ENCODE results near the gene SOAT1. TPM values are rescaled to one million over a fixed set of nuclear protein-coding genes. Genes with fewer than 3 reads are reported as not detected.
"Not testable (repeated sequence)": the region's sequence is repeated elsewhere in the genome, so short reads cannot be mapped to it uniquely, and the experiment has no call there.

SOAT1 gene
- total RNA-seq (2014; rRNA removed; shearing (Covaris generic); ENCODE audit: low replicate concordance) = 9.5 and 9.7 TPM in 2 replicates

DNA sequence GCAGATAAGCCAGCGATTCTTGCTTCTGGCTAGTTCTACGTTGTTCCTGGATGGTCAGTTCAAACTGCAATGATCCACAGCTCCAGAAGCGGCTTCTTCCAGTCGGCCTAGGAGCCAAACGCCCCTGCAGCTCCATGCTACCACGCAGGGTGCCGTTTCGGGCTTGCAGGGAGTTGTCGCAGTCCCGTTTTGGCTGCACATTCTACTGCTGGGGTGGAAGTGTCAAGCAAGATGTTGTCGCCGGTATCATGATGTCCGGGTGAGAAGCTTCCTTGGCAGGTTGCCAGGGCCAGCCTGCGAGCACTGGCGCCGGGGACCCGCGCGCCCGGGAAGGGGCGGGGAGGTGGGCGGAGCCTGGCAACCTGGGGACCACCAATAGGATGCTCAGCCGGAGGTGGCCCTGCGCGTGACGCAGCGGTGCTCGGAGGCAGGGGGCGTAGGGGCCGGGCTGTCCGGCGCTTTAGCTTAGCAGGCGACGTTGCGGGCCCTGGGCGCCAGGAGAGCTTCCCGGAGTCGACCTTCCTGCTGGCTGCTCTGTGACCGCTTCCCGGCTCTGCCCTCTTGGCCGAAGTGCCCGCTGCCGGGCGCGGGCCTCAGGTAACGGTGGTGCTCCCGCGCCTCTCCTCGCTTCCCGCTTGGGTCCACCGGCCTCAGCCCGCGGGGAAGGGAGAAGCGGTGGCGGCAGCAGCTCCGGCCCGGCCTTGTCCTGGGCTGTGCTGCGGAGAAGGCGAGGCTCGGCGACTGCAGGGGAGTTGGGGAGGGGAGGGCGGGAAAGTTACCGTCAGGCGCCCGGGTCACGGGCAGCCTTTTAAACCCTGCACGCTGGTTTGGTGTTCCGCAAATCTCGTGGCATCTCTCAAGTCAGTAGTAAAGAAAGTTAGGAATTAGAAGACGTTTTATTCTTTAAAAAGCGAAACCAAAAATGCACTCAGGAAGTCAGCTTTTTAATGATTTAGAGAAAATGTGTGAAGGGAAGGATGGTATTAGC lies at the start of gene SOAT1:
Gene SOAT1, plus strand, starts transcription at position 458 of the 988 bp plus-strand sequence. CDS start 8,888 bp downstream, outside the sequence.
- H3K9me3 ChIP-seq = no peaks in the 10 kb centered on the region
- no peaks in the 10 kb centered on the region for H3K27me3 ChIP-seq

DNA sequence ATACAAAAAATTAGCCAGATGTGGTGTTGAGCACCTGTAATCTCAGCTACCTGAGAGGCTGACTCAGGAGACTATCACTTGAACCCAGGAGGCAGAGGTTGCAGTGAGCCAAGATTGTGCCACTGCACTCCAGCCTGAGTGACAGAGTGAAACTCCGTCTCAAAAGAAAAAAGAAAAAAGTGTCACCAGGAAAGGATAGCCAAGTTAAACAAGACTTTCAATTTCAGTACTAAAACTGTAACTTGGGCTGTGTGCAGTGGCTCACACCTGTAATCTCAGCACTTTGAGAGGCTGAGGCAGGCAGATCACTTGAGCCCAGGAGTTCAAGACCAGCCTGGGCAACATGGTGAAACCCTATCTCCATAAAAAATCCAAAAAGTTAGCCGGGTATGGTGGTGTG lies 48.2 kb upstream of the SOAT1 start:
- H3K36me3 ChIP-seq, H3K27me3 ChIP-seq, H3K9me3 ChIP-seq, DNase-seq, H3K4me3 ChIP-seq: not testable (repeated sequence)

More for the DNA sequence above, at the start of gene SOAT1:
- H3K4me3 ChIP-seq = peak within 1 kb of the TSS; percentile 62
- peaks cover 5% of the 10 kb centered on the region for H3K36me3 ChIP-seq
- peak; percentile 96 for DNase-seq

- Histone ChIP-seq H3K27me3 (no peaks in the 10 kb centered on the region), H3K9me3 (no peaks in the 10 kb centered on the region), H3K4me3 (no peak overlapping the region), H3K36me3 (no peaks in the 10 kb centered on the region)
- no peak for DNase-seq
Measured at GRCh38 chr1:179247923-179248322, 45.7 kb upstream of the SOAT1 start.

- H3K36me3 ChIP-seq = no peaks in the 10 kb centered on the region
- H3K27me3 ChIP-seq = no peaks in the 10 kb centered on the region
- H3K4me3 ChIP-seq = no peak overlapping the region
- H3K9me3 ChIP-seq = no peaks in the 10 kb centered on the region
- DNase-seq = no peak
Measured at GRCh38 chr1:179251675-179252074, 41.9 kb upstream of the SOAT1 start.

DNA sequence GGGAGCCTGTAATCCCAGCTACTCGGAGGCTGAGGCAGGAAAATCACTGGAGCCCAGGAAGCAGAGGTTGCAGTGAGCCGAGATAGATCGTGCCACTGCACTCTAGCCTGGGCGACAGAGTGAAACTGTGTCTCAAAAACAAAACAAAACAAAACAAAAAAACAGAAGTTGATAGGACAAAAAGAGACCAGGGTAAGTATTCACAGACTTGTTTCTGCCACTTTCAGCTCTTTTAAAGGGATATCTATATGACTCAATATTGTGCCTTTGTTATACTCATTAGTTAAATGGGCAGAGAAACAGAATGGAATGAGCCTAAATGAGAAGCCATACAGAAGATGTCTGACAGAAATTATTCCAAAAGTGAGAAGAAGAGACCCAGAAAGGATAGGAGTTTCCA lies 41.0 kb upstream of the SOAT1 start:
- no peak for DNase-seq
- Histone ChIP-seq H3K9me3 (no peaks in the 10 kb centered on the region), H3K36me3 (no peaks in the 10 kb centered on the region), H3K4me3 (no peak overlapping the region), H3K27me3 (no peaks in the 10 kb centered on the region)

DNA sequence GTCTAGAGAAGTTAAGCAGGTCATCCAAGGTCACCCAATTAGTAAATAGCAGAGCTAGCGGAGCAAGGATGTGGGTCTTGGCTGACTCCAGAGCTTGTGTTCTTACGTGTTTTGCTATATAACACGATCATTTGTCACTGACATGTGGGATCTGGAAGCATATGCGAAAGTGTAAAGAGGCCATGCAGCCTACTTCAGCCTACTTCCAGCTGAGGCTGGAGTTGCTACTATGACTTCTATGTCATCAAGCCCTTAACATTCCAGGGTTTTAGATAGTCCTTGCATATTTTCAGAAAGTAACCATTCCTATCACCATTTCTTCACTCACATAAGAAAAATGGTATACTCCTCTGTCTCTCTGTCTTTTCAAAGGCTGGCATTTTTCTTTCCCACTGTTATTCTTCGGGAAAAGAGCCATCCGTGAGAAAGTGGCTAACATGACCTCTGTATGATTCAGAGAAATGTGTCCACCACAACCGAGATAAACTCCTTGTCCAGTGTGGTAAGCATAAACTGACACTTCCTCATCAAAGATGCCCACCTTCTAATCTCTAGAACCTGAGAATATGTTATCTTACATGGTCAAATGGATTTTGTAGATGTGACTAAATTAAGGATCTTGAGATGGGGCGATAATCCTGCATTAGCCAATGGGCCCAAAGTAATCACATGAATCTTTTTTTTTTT lies 40.2 kb upstream of the SOAT1 start:
- no peak for DNase-seq
- Histone ChIP-seq H3K9me3 (no peaks in the 10 kb centered on the region), H3K36me3 (no peaks in the 10 kb centered on the region), H3K4me3 (no peak overlapping the region), H3K27me3 (no peaks in the 10 kb centered on the region)

- H3K9me3 ChIP-seq = no peaks in the 10 kb centered on the region
- H3K27me3 ChIP-seq = no peaks in the 10 kb centered on the region
- no peaks in the 10 kb centered on the region for H3K36me3 ChIP-seq
- no peak for DNase-seq
- no peak overlapping the region for H3K4me3 ChIP-seq
Measured at GRCh38 chr1:179262183-179262582, 31.4 kb upstream of the SOAT1 start.

DNA sequence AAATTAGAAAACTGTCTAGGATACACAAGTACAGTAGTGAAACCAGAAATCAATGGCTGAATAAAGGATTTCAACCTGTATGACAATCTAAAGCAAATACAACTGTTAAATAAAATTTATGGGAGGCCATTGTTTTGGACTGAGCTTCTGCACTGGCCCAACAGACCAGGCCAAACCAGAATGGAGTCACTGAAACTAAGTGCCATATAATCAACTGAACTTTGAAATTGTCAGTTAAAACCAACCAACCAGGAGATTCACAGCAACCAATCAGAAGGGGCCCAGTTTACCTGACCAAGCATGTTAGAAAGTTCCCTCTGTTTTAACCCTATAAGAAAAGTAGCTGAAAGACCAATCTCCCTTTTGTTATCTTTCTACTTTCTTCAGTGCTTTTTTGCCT lies 30.5 kb upstream of the SOAT1 start:
- no peaks in the 10 kb centered on the region for H3K9me3 ChIP-seq
- no peak overlapping the region for H3K4me3 ChIP-seq
- H3K36me3 ChIP-seq = no peaks in the 10 kb centered on the region
- no peak for DNase-seq
- H3K27me3 ChIP-seq = no peaks in the 10 kb centered on the region

- Histone ChIP-seq H3K36me3 (no peaks in the 10 kb centered on the region), H3K9me3 (no peaks in the 10 kb centered on the region), H3K27me3 (no peaks in the 10 kb centered on the region), H3K4me3 (no peak overlapping the region)
- DNase-seq = no peak
Measured at GRCh38 chr1:179264507-179264906, 29.1 kb upstream of the SOAT1 start.

DNA sequence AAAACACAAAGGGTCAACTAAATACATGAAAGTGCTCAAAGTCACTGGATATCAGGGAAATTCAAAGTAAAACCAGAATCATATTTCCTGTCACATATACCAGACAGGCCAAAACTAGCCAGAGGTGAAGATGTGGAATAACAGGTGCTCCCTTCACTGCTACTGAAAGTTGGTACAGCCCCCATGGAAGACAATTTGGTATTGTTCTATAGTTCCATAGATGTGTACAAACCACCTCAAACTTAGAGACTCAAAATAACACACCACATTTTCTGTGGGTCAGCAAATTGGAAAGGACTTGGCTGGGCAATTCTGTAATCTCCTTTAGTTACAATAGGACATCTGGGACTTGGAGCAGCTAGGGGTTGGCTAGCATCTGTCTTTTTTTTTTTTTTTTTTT lies 24.5 kb upstream of the SOAT1 start:
- no peak for DNase-seq
- no peaks in the 10 kb centered on the region for H3K27me3 ChIP-seq
- H3K36me3 ChIP-seq = no peaks in the 10 kb centered on the region
- H3K4me3 ChIP-seq = no peak overlapping the region
- H3K9me3 ChIP-seq = no peaks in the 10 kb centered on the region

DNA sequence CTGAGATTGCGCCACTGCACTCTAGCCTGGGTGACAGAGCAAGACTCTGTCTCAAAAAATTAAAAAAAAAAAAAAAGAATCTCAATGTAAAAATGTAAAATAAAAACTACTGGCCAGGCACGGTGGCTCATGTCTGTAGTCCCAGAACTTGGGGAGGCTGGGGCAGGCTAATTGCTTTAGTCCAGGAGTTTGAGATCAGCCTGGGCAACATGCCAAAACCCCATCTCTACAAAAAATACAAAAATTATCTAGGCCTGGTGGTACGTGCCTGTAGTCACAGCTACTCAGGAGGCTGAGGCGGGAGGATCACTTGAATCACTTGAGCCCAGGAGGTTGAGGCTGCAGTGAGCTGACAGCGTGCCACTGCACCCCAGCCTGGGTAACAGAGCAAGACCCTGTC lies 19.2 kb upstream of the SOAT1 start:
- H3K36me3 ChIP-seq, H3K9me3 ChIP-seq, DNase-seq, H3K4me3 ChIP-seq, H3K27me3 ChIP-seq: not testable (repeated sequence)

GRCh38 chr1:179278920-179279319 lies 14.7 kb upstream of the SOAT1 start:
- no peaks in the 10 kb centered on the region for H3K36me3 ChIP-seq
- H3K27me3 ChIP-seq = no peaks in the 10 kb centered on the region
- DNase-seq = no peak
- no peak overlapping the region for H3K4me3 ChIP-seq
- H3K9me3 ChIP-seq = peaks cover 13% of the 10 kb centered on the region

GRCh38 chr1:179283992-179284391 lies 9.6 kb upstream of the SOAT1 start:
- DNase-seq = no peak
- Histone ChIP-seq H3K36me3 (no peaks in the 10 kb centered on the region), H3K4me3 (no peak overlapping the region), H3K9me3 (peaks cover 9% of the 10 kb centered on the region), H3K27me3 (no peaks in the 10 kb centered on the region)

- Histone ChIP-seq H3K4me3 (no peak overlapping the region), H3K9me3 (no peaks in the 10 kb centered on the region), H3K36me3 (no peaks in the 10 kb centered on the region), H3K27me3 (no peaks in the 10 kb centered on the region)
- no peak for DNase-seq
Measured at GRCh38 chr1:179287946-179288345, 5.7 kb upstream of the SOAT1 start.

DNA sequence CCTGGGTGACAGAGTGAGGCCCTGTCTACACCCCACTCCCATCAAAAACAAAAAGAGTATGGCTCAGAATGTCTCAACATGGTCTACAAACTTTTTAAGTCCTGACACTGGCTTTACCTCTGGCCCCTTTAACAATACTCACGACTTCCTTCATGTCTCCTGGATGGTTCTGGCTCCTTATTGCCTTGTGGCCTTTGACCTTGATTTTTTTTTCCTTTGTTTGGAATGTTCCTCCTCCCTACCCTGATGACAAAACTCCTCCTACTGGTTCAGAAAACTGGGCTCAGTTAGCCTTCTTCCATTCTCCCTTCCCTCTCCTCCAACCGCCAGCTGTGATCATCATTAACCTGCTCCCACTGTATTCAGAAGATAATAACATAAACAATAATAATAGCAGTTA lies 4.6 kb upstream of the SOAT1 start:
- Histone ChIP-seq H3K4me3 (no peak overlapping the region), H3K36me3 (no peaks in the 10 kb centered on the region), H3K27me3 (no peaks in the 10 kb centered on the region), H3K9me3 (no peaks in the 10 kb centered on the region)
- no peak for DNase-seq

GRCh38 chr1:179295164-179295755 lies 1.7 kb downstream of the SOAT1 start:
- Histone ChIP-seq H3K36me3 (peaks cover 5% of the 10 kb centered on the region), H3K27me3 (no peaks in the 10 kb centered on the region), H3K4me3 (peak overlapping the region; percentile 62), H3K9me3 (no peaks in the 10 kb centered on the region)
- no peak for DNase-seq

All from MG63 (cell line).